ENCODE measurements around the gene PWWP2B.

PWWP2B gene

DNA sequence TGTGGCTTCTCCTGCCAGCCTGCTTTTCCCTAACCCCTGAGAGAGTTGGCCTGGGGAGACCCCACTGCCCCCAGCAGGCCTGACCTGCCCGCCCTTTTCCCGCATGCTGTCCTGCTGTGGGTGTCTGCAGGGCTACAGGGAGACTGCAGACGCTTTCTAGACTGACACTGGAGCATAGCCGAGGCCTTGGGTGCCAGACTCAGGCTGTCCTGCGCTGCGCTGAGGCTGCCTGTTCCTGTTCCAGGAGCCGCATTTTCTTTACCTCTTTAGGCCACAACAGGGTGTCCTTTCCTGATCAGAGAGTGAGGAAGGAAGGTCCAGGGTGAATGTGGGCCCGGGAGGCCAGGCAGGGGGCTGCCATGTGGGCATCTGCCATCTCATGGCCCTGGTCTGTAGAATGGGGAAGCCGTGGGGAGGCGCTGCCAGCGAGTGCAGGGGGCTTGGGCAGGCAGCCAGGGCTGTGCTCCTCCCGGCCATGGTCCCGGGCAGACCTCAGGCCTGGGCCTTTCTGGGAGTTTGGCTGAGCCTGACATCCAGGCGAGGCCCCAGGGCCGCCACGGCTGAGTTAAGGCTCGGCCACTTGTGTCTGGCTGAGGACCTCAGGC is 3.6 kb downstream of the PWWP2B start:
- no peak for DNase-seq
- in situ Hi-C loops (cut with HindIII; ENCODE audit: low pct_ligation_motif_present, low pct_unique_long_range_greater_than_20kb, low sequenced_read_pairs), result no loop called here

DNA sequence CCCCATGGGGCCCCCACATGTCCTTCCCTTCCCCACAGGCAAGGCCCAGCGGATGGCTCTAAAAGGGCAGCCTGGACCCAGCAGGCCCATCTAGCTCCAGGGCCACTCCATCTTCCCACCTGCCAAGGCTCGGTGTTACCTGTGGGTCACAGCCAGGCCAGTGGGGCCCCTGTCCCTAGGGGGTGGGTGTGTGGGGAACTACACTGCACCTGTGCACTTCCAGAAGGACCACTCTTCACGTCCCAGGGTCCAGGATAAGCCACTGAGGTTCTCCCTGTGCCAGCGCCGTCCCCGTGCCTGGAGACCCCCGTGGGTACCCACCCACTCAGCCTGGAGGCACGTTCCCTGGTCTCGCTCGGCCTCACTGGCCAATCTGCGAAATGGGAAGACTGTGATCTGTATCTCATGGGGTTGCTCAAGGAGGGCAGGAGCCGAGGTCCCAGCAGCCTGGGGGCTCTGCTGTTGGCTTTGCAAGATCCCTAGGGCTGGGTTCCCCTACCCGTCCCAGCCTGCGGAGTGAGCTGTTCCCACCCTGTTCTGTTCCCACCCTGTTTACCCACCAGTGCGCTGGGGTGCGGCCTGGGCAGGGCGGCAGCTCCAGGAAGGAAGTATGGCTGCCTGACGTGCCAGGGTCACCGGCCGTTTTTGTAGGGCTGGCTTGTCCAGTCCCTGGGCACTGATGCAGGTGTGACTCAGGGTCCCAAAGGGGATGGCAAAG is 4.6 kb downstream of the PWWP2B start:
- in situ Hi-C loops (cut with HindIII; ENCODE audit: low pct_ligation_motif_present, low pct_unique_long_range_greater_than_20kb, low sequenced_read_pairs), result no loop called here
- no peak for DNase-seq

DNA sequence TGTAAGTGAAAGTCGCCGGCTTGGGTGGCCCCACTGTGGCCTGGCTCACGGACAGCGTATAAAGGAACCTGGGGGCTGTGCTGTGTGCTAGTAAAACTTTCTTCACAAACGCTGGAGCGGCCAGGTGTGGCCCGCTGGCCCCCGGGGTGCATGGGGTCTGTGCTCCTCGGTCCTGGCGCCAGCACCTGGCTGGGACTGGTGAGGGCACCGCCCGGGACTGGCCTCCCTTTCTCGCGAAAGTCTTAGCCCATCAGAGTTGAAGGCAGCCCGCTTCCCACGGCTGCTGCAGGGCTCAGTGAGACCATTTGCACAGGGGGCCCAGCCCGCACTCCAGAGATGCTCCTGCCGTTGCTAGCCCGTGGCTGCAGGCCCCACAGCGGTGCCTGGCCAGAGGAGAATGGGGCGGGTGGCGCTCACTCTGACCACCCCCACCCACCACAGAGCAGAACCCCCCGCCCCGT is 5.8 kb downstream of the PWWP2B start:
- in situ Hi-C loops (cut with HindIII; ENCODE audit: low pct_ligation_motif_present, low pct_unique_long_range_greater_than_20kb, low sequenced_read_pairs), result no loop called here
- DNase-seq, result no peak

DNA sequence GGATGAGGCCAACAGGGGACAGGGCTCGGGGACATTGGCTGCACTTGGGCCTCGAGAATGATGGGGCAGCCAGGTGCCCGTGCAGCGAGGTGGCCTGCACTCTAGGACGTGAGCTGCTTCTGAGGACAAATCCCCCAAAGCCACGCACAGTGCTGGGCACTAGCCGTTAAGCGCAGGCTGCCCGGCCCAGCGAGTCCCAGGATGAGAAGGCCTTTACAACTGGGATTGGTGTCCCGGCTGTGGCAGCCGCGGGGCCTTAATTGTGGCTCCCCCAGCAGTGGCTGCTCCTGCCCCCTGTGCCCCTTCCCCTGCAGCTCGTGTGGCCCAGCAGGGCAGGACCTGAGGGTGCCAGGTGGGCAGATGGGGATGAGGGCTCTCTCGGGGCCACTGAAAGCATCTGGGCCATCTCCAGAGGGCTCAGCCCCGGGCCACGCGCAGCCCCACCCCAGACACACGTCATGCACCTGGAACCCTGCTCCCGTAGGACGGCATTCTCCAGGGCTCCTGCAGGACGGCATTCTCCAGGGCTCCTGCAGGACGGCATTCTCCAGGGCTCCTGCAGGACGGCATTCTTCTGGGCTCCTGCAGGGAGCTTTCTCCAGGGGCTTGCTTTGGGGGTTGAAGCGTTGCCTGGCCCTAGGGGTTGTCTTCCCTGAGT is 6.6 kb downstream of the PWWP2B start:
- DNase-seq, result no peak
- in situ Hi-C loops (cut with HindIII; ENCODE audit: low pct_ligation_motif_present, low pct_unique_long_range_greater_than_20kb, low sequenced_read_pairs), result no loop called here

DNA sequence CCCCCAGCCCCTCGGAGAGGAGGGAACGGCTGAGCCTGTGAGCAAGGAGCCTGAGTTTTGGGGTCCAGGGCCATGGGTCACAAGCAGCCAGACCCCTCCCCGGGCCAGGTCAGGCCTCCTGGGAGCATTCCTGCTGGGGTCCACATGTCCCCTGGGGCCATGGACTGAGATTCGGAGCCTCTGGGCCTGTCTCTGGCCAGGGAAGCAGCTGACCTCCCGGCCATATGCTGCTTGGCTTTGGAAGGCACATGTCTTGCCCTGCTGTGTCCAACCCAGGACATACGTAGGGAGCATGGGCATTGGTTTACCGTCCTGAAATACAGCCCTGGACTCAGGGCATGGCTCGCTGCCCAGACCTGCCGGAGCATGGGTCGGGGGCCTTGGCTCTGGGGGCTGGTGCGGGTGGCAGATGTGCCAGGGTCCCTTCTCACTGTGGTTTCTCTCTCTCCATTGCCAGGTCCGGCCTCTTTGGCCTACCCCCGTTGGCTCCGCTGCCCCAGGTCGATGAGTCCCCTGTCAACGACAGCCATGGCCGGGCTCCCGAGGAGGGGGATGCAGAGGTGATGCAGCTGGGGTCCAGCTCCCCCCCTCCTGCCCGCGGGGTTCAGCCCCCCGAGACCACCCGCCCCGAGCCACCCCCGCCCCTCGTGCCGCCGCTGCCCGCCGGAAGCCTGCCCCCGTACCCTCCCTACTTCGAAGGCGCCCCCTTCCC is 7.3 kb downstream of the PWWP2B start:
- DNase-seq, result no peak
- in situ Hi-C loops (cut with HindIII; ENCODE audit: low pct_ligation_motif_present, low pct_unique_long_range_greater_than_20kb, low sequenced_read_pairs), result no loop called here

DNA sequence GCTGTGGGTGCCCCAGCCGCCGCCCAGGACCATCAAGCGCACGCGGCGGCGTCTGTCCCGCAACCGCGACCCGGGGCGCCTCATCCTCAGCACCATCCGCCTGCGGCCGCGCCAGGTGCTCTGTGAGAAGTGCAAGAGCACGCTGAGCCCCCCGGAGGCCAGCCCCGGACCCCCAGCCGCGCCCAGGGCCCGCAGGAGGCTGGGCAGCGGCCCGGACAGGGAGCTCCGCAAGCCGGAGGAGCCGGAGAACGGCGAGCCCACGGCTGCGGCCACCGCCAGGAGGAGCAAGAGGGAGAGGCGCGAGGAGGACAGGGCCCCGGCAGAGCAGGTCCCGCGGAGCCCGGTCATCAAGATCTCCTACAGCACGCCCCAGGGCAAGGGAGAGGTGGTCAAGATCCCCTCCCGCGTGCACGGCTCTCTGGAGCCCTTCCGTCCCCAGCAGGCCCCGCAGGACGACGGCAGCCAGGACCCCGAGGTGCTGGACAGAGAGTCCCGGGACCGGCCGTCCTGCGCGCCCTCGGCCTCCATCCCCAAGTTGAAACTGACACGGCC is 8.0 kb downstream of the PWWP2B start:
- no peak for DNase-seq
- in situ Hi-C loops (cut with HindIII; ENCODE audit: low pct_ligation_motif_present, low pct_unique_long_range_greater_than_20kb, low sequenced_read_pairs), result no loop called here

DNA sequence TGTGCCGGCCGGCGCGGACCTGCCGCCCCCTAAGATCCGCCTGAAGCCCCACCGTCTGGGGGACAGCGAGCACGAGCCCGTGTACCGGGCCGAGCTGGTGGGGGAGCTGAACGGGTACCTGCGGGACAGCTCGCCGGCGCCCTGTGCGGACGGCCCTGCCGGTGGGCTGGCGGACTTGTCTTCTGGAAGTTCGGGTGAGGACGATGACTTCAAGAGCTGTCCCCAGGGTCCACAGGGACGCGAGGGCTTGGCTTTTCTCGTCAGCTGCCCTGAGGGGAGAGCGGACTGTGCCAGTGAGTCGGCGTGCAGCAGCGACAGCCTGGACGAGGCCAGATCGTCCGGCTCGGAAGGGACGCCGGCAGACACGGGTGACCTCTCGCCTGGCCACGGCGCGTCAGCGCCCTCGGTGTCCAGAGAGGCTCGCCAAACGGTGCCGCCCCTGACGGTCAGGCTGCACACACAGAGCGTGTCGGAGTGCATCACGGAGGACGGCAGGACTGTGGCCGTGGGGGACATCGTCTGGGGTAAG is 8.5 kb downstream of the PWWP2B start:
- no peak for DNase-seq
- in situ Hi-C loops (cut with HindIII; ENCODE audit: low pct_ligation_motif_present, low pct_unique_long_range_greater_than_20kb, low sequenced_read_pairs), result no loop called here

DNA sequence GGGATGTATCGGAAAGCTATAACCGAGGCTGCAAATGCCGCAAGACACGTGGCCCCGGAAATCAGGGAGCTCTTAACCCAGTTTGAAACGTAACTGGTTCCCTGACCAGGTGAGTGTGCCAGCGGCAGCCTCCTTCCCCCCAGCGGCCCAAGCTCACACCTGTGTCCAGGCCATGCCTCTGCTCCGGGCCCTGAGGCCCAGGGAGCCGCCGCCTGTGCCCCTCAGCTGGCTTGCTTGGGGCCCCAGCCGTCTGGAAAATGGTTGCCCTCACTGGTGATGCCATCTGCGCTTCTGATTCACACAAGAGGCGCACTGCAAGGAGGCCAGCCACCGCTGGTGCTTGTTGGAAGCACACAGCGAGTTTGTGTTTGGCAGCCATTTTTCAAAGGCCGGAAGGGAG is 9.2 kb downstream of the PWWP2B start:
- DNase-seq, result no peak
- in situ Hi-C loops (cut with HindIII; ENCODE audit: low pct_ligation_motif_present, low pct_unique_long_range_greater_than_20kb, low sequenced_read_pairs), result no loop called here

DNA sequence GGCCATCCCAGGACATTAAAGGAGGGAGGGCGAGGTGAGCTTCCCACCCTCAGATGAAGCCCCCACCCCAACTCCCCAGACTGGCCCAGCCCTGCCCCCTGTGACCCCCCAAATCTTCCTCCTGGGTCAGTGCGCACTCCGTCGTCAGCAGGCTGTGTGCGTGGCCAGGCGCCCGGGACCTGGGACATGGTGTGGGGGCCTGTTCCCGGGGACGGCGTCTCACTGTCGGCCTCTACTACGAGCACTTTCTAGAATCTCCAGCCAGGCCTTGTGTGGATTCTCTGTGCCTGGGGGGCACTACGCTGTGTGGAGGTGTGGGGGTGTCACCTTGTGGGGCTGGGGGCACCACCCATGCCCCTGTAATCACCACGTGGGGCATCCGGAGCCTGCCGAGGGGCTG is 9.8 kb downstream of the PWWP2B start:
- in situ Hi-C loops (cut with HindIII; ENCODE audit: low pct_ligation_motif_present, low pct_unique_long_range_greater_than_20kb, low sequenced_read_pairs), result no loop called here
- DNase-seq, result no peak

DNA sequence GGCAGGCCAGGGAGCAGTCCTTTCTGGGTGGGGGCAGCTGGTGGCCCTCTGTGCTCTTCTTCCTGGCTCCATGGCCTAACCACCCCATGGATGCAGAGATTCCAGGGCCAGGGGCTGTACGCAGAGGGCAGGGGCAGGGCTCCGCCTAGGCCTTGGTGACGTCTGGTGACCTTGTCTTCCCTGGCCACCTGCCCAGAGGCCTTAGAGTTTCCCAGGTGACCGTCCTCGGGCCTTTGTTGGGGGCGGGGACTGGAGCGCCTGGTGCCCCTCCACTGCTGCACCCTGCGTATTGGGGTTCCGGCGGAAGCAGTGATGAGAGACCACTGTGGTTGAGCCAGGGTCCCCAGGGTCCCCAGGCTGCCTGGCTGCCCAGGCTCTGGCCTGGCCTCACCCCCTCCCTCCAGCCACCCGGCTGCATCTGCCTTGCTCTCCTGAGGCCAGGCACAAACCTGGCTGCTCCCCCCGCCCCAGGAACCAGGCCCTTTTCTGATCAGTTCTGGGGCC is 10.3 kb downstream of the PWWP2B start:
- no peak for DNase-seq
- in situ Hi-C loops (cut with HindIII; ENCODE audit: low pct_ligation_motif_present, low pct_unique_long_range_greater_than_20kb, low sequenced_read_pairs), result no loop called here

DNA sequence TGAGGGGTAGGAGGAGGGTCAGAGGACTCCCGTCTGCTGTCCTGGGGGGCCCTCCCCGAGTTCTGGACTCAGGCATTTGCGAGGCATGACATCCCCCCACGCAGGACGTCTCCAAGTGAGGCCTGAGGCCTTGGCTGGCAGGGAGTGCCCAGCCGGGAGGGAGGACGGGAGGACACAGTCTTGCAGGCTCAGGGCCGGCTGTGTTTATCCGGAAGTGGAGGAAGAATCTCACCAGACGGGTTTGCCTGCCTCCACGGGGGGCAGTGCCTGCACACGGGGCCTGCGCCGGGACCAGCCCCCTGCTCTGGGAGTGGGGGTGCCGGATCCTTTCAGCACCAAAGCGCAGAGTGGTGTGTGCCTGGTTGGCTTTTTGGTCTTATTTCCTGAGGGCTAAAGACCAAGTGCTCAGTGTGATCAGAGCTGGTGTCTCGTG is 10.9 kb downstream of the PWWP2B start:
- in situ Hi-C loops (cut with HindIII; ENCODE audit: low pct_ligation_motif_present, low pct_unique_long_range_greater_than_20kb, low sequenced_read_pairs), result no loop called here
- no peak for DNase-seq

DNA sequence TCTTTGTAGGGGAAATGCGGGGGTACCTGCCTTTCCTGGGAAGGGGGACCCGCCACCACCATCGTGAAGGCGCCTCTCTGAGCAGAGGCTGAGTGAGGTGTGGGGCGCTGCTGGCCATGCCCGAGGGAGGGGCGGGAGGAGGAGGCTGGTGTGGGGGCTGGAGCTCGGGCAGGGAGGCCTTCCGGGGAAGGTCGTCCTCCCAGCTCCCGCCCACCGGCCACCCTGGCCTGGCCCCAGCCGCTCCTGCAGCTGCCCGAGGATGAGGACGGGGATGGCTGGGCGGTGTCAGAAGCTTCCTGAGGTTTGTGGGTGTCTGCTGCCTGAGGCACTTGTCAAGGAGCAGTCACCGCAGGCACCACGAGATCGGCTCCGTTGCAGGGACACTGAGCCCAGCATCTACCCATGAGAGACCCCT is 11.4 kb downstream of the PWWP2B start:
- in situ Hi-C loops (cut with HindIII; ENCODE audit: low pct_ligation_motif_present, low pct_unique_long_range_greater_than_20kb, low sequenced_read_pairs), result no loop called here
- no peak for DNase-seq

DNA sequence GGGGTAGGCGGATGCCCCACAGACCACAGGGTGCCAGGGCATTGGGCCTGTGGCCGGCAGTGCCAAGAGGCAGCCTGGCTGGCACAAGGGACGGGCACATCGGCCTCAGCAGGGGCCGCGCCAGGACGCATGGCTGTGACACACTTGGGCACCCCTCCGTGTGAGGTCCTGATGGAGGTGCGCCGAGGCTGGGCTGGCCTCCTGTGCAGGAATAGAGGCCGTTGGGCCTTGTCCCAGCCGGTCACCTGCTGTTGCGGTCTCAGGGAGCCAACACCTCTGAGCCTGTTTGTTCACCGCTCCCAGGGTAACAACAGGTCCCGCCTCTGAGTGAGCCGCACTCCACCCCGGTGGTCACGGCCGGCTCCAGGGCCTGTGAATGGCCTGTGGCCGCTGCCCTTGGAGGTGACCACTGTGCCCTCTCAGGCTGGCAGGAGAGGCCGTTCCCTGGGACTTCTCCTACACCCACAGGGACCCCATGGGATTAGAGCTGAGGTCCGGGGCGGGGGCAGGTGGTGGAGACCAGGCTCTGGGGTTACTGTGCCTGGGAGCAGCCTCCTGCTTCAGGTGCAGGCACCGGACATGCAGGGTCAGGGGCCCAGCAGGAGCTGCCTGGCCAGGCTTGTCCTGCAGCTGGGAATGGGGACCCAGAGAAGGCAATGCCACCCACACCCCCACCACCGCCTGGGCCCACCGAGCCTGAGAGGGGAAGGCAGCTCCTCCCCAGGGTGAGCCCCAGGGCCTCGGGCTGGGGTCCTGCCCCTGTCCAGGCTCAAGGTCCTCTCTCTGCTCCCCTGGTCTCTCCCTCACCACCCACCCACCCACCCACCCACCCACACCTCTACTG is 12.0 kb downstream of the PWWP2B start:
- DNase-seq, result no peak
- in situ Hi-C loops (cut with HindIII; ENCODE audit: low pct_ligation_motif_present, low pct_unique_long_range_greater_than_20kb, low sequenced_read_pairs), result no loop called here

DNA sequence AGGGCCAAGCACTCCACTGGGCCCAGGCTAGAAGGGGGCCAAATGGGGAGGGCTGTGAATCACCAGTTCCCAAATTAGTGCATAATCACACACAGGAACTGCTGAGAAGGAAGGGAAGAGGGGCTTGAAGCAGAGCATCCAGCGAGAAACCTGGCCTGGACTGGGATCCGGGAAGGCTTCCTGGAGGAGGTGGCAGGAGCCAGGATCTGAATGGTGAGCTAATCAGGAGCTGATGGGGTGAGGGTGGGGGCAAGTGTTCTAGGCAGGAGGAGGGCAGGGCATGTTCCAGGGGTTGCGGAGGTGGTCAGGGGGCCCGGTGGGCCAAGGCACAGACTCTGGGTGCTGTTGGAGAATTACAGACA is 12.6 kb downstream of the PWWP2B start:
- DNase-seq, result no peak
- in situ Hi-C loops (cut with HindIII; ENCODE audit: low pct_ligation_motif_present, low pct_unique_long_range_greater_than_20kb, low sequenced_read_pairs), result no loop called here

DNA sequence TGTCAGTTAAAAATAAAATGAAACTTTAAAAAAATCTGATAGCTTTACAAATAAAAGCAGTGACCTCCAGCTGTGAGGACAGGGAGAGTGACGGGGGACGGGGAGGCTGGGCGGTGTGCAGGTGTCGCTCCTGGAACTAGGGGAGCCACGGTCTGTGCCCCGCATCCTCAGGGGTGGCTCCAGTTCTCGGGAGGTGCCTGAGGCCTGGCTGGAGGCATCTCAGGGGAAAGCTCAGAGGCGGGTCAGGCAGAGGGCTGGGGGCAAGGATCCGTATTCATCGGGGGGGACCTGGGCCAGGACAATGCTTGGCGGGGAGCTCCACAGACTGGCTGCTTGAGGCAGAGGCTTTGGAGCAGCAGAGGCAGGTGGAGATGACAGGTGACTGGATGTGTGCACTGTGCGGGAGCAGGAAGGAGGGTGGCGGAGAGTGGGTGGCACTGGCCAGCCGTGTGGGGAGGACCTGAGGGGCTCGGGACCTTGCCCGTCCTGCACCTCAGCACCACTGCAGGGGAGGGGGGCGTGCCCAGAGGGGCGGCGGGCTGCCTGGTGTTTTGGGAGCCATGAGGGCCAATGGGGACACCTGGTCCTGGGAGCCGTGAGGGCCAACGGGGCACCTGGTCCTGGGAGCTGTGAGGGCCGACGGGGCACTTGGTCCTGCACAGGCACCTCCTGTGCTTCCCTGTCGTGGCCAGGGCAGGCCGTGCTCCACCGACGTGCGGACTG is 13.2 kb downstream of the PWWP2B start:
- DNase-seq, result no peak
- in situ Hi-C loops (cut with HindIII; ENCODE audit: low pct_ligation_motif_present, low pct_unique_long_range_greater_than_20kb, low sequenced_read_pairs), result no loop called here

DNA sequence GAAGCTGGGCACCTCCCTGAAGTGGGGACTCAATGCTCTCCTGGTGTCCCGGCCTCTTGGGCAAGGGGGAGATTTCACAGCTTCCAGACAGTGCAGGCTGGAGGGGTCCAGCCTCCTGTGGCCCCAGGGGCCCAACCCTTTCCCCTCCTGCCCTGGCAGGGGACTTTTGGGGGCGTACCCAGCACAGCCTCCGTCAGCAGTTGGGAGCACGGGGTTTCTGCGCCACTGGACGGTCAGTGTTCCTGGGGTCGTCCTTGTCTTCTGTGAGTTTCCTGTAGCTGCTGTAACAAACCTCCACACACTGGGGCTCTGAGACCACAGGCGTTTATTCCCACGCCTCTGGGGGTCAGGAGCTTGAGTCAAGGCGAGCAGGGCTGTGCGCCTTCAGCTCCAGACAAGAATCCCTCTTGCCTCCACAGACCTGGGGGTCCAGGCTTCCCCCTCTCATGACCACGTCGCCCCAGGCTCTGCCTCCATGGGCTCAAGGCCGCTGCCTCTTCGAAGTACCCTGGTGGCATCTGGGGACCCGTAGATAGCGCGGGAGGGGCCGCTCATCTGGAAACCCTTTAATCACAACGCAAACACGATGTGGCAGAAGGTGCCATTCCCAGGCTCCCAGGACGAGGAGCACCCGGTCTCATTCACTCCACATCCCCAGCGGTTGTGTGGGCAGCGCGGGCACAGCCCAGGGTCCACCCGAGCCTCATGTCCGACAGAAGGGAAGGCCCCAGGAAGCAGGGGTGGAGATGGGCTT is 14.0 kb downstream of the PWWP2B start:
- no peak for DNase-seq
- in situ Hi-C loops (cut with HindIII; ENCODE audit: low pct_ligation_motif_present, low pct_unique_long_range_greater_than_20kb, low sequenced_read_pairs), result no loop called here
